GM23248 (cell line): ENCODE results near the gene C2CD4D.

ENCODE experiments used
- EZH2 ChIP-seq: fragments of 200-600 bp; sonication (generic); IDR thresholded peaks from 2 replicates; pipeline ENCODE4 v1.6.1; 2018; ENCODE audit warnings: antibody characterized with exemption, mild to moderate bottlenecking; ENCODE audit not compliant: insufficient read depth, poor library complexity, severe bottlenecking
- EZH2phosphoT487 ChIP-seq: fragments of 200-600 bp; sonication (generic); IDR thresholded peaks from 2 replicates; pipeline ENCODE4 v1.6.1; 2018; ENCODE audit warnings: antibody characterized with exemption, moderate library complexity, mild to moderate bottlenecking, low read depth; ENCODE audit not compliant: insufficient read depth

GRCh38 chr1:151825751-151826660 is 13.6 kb downstream of the C2CD4D start:
- TF ChIP-seq EZH2 (no peak), EZH2phosphoT487 (no peak)
